Right cardiac atrium (tissue), 5 donors: Measurements from ENCODE around the gene EHMT1. TPM values are rescaled to one million over a fixed set of nuclear protein-coding genes. Genes with fewer than 3 reads are reported as not detected.

Experiments used
- ATAC-seq, 2 donors: fragments of 200-7000 bp; cut with Tn5 transposase; one replicate each; pipeline versions ENCODE4 v1.8.0 to v1.9.1; 2020; ENCODE audit warnings: moderate library complexity in 2 of 2, mild to moderate bottlenecking in 1 of 2
- DNase-seq, 3 donors: peaks; one replicate each; pipeline ENCODE4 v3.0.0-alpha.2; 2020
- H3K27ac ChIP-seq: one replicate; pipeline ENCODE4 v1.5.1; 2013; ENCODE audit warnings: mild to moderate bottlenecking, low read length, control low read depth, moderate library complexity
- H3K27me3 ChIP-seq: one replicate; pipeline ENCODE4 v1.6.1; 2013; ENCODE audit not compliant: control insufficient read depth, insufficient read depth
- H3K4me1 ChIP-seq: one replicate; pipeline ENCODE4 v1.6.1; 2013; ENCODE audit warnings: low read length; ENCODE audit not compliant: control insufficient read depth, insufficient read depth
- H3K4me3 ChIP-seq: one replicate; pipeline ENCODE4 v1.5.1; 2013; ENCODE audit warnings: low read length, control low read depth
- H3K9me3 ChIP-seq: one replicate; pipeline ENCODE4 v1.6.1; 2013; ENCODE audit warnings: low read length; ENCODE audit not compliant: control insufficient read depth
- WGBS: extraction: QIAGEN DNeasy Blood & Tissue Kit; methylation state at CpG from one replicate; pipeline ENCODE4 v1.1.7; 2013; 5-methylcytosine and 5-hydroxymethylcytosine counted together
- intact Hi-C, 4 donors: fragments of 100-400 bp; cut with DNase I; formaldehyde crosslinking; loops; one replicate each; pipeline versions ENCODE4 v1.11.0 to v1.14.0; 2022 to 2023
- polyA plus RNA-seq: library from polyadenylated mRNA; stranded (reverse); fragments of 200-250 nt; gene quantifications from one replicate; pipeline ENCODE4 v1.2.3, GENCODE V29; 2013
- total RNA-seq, 4 donors: library from RNA; stranded (reverse); fragmentation: NEBNext Ultra II Directional; extraction: Animal tissue kit (Norgen Biotek cat#: 25700); gene quantifications; one replicate each; pipeline ENCODE4 v1.2.1, GENCODE V29; 2021
- donor health status: healthy with polysubstance abuse.
- donor health status: DM: no; HTN: yes; CAD: no.
- donor health status: DM: no; HTN: no; CAD: no.
- donor health status: DM: no; HTN: yes; CAD: no; lungs with severe emphysema.
- donor health status: DM: yes; HTN: yes; CAD: no.

EHMT1 gene
- total and polyA plus RNA-seq, 5 donors = 23.3 to 38.6 (median 36.0) TPM

DNA sequence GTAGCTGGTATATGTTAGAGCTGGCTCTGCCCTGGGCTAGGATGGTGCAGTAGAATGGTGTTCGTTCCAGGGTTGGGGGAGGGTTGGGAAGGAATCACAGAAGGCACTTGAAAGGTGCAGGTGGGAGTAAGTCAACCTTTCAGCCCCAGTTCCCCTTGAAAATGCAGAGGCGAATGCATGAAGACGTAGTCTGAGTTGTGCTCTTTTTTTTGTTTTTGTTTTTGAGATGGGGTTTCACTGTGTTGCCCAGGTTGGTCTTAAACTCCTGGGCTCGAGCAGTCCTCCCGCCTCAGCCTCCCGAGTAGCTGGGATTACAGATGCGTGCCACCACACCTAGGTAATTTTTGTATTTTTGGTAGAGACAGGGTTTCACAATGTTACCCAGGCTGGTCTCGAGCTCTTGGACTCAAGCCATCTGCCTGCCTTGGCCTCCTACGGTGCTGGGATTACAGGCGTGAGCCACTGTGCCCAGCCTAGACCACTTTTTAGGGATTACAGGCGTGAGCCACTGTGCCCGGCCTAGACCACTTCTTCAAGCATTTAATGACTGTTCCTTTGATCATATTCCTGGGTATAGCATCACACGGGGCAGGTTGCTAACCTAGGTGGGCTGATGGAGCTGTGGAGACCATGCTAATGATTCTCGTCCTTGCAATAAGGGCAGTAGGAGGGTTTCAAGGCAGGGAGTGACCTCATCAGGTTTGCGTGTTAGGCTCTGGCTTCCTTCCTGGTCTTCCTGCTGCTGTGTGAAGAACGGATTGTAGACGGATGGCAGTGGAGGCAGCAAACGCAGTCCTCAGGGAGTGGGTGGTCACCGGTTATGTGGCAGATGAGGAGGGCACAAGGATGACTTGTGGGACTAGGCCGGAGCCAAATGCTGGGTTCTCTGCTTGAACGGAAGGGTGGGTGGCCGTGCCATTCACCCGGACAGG lies 13.7 kb downstream of the EHMT1 start:
- WGBS = 63% methylated on average over 23 of the region's 23 CpGs
- intact Hi-C loops = no loop called here
- Histone ChIP-seq H3K9me3 (no peaks in the 10 kb centered on the region), H3K27ac (peak overlapping the region; percentile 12), H3K4me1 (peaks cover 15% of the 10 kb centered on the region), H3K27me3 (no peaks in the 10 kb centered on the region), H3K4me3 (no peak overlapping the region)
- DNase-seq (no peak), ATAC-seq (peak; percentile 42 to 68)

DNA sequence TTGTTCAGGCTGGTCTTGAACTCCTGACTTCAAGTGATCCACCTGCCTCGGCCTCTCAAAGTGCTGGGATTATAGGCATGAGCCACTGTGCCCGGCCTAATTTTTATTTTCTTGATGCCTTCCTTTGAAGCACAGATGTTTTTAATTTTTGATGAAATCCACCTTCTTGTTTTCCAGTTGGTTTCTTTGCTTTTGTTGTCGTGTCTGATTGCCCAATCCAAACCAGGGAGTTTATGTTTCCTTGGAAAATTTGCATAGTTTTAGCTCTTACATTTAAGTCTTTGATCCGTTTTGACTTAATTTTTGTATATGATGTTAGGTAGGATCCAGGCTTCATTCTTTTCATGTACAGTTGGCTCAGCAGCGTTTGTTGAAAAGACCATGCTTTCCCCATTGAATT lies 15.2 kb downstream of the EHMT1 start:
- H3K4me3 ChIP-seq = no peak overlapping the region
- DNase-seq (no peak), ATAC-seq (no peak)
- H3K27me3 ChIP-seq = no peaks in the 10 kb centered on the region
- no peaks in the 10 kb centered on the region for H3K9me3 ChIP-seq
- intact Hi-C loops = no loop called here
- WGBS = 88% methylated on average over 5 of the region's 5 CpGs
- peaks cover 13% of the 10 kb centered on the region for H3K4me1 ChIP-seq
- no peak overlapping the region for H3K27ac ChIP-seq

DNA sequence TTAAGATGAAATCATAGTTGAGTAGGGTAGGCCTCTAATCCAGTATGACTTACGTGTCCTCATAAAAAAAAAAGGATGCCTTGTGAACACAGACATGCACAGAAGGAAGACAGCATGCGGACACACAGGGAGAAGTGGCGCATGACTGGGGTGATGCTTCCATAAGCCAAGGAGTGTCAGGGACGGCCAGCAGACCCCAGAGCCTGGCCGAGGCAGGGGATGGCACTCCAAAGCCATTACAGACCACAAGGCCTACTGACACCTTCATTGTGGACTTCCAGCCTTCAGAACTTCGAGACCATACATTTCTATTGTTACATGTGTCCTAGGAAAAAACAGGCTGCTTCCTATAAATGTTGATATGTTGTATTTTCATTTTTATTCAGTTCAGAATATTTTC lies 19.9 kb downstream of the EHMT1 start:
- no peaks in the 10 kb centered on the region for H3K27me3 ChIP-seq
- ATAC-seq (no peak), DNase-seq (no peak)
- no peaks in the 10 kb centered on the region for H3K4me1 ChIP-seq
- H3K27ac ChIP-seq = no peak overlapping the region
- H3K4me3 ChIP-seq = no peak overlapping the region
- no peaks in the 10 kb centered on the region for H3K9me3 ChIP-seq
- 89% methylated on average over 6 of the region's 6 CpGs for WGBS
- intact Hi-C loops = no loop called here

DNA sequence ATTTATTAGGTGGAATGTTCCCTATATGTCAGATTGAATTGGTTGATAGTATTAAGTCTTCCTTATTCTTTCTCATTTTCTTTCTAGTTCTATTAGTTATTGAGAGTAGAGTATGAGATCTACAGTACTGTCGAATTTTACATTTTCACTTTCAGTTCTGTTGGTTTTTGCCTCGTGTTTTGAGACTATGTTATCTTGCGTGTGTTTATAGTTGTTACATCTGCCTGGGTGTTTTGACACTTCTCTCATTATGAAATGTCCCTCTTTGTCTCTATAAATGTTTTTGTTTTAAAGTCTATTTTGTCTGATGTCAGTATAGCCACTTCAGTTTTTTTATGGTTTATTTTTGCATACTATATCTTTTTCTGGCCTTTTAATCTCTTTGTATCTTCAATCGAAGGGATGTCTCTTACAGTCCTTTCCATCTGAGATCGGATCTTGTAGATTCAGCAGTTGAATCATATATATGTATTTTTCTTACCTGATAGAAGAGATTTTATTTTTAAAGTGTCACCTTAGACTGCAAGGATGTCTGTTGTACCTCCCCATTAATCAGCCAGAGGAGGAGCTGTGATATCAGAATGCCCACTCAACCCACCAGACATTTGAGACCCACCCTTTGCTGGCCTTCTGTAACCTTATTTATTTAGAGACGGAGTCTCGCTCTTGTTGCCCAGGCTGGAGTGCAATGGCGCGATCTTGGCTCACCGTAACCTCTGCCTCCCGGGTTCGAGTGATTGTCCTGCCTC lies 20.7 kb downstream of the EHMT1 start:
- no peaks in the 10 kb centered on the region for H3K9me3 ChIP-seq
- H3K27me3 ChIP-seq = no peaks in the 10 kb centered on the region
- ATAC-seq = no peak
- 68% methylated on average over 12 of the region's 12 CpGs for WGBS
- no peak for DNase-seq
- intact Hi-C loops = no loop called here
- H3K4me1 ChIP-seq = no peaks in the 10 kb centered on the region
- H3K4me3 ChIP-seq = no peak overlapping the region
- no peak overlapping the region for H3K27ac ChIP-seq

DNA sequence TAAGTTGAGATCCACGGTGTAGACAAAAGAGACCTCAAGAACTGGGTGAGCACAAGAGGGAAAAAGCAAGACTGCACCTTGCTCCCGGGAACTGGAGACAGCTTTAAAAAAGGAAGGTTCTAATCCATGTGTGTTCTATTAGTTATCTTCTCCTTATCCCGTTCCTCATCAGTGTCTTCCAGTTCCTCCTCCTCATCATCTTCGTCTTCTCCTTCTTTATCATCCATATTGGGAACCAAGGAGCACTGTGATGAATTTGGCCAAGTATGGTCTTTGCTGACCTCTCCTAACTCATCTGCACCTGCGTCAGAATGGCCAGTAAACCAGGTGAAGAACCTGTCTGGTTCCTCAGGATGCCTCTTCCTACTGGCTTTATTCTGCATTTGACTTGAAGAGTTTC lies 22.1 kb downstream of the EHMT1 start:
- H3K27me3 ChIP-seq = no peaks in the 10 kb centered on the region
- no peak overlapping the region for H3K4me3 ChIP-seq
- ATAC-seq (no peak), DNase-seq (no peak)
- intact Hi-C loops = no loop called here
- 91% methylated on average over 5 of the region's 5 CpGs for WGBS
- H3K4me1 ChIP-seq = no peaks in the 10 kb centered on the region
- H3K27ac ChIP-seq = no peak overlapping the region
- H3K9me3 ChIP-seq = no peaks in the 10 kb centered on the region

DNA sequence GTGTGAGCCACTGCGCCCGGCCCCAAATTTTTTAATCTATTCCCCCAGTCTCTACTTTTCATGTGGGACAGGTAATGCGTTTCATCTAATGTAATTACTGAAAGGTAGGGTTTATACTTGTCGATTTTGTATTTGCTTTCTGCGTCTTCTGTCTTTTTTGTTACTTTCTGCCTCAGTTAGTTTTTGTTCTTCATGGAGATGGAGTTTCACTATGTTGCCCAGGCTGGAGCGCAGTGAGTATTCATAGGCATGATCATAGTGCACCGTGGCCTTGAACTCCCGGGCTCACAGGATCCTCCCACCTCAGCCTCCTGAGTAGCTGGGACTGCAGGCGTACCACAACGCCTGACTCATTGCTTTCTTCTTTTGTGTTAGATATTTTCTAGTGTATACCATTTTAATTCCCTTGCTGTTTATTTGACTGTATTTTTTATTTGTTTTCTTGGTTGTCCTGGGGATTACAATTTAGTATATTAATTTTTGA lies 23.4 kb downstream of the EHMT1 start:
- no peaks in the 10 kb centered on the region for H3K27me3 ChIP-seq
- 96% methylated on average over 10 of the region's 10 CpGs for WGBS

DNA sequence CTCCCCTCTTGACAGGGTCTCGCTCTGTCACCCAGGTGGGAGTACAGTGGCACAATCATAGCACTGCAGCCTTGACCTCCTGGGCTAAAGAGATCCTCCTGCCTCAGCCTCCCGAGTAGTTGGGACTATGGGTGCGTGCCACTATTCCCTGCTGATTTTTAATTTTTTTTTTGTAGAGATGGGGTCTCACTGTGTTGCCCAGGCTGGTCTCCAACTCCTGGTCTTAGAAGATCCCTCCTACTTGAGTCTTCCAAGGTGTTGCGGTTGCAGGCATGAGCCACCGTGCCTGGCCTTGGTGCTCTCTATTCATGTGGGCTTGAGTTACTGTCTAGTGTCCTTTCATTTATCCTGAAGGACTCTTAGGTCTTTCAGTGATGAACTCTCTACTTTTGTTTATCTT lies 24.1 kb downstream of the EHMT1 start:
- no peak overlapping the region for H3K4me3 ChIP-seq
- H3K27ac ChIP-seq = no peak overlapping the region
- DNase-seq = no peak
- no peaks in the 10 kb centered on the region for H3K9me3 ChIP-seq
- no peaks in the 10 kb centered on the region for H3K27me3 ChIP-seq
- intact Hi-C loops = no loop called here
- H3K4me1 ChIP-seq = no peaks in the 10 kb centered on the region
- WGBS = 98% methylated on average over 5 of the region's 5 CpGs
- ATAC-seq = no peak

More for the DNA sequence above, 23.4 kb downstream of the EHMT1 start:
- Histone ChIP-seq H3K4me3 (no peak overlapping the region), H3K4me1 (no peaks in the 10 kb centered on the region), H3K9me3 (no peaks in the 10 kb centered on the region), H3K27ac (no peak overlapping the region)
- ATAC-seq (no peak), DNase-seq (no peak)
- intact Hi-C loops = no loop called here

DNA sequence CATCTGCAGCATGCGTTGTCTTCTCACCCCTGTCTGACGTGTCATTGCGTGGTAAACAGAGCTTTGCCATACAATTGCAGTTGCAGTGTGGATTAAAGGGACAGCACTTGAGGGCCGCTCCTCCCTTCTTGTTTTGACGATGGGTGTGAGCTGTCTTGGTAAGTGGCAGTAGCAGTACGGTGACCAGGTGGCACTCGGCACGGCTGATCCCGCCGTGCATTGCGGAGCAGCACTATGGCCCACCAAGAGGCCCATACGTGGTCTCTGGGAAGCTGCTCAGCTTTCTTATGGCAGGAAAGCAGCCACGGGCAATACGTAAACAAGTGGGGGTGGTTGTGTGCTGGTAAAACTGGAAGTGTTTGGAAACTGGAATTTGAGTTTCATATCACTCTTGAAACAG lies 25.1 kb downstream of the EHMT1 start:
- Histone ChIP-seq H3K27ac (no peak overlapping the region), H3K9me3 (no peaks in the 10 kb centered on the region), H3K4me3 (no peak overlapping the region), H3K27me3 (no peaks in the 10 kb centered on the region), H3K4me1 (no peaks in the 10 kb centered on the region)
- DNase-seq (no peak), ATAC-seq (no peak)
- intact Hi-C loops = no loop called here
- WGBS = 90% methylated on average over 14 of the region's 14 CpGs

DNA sequence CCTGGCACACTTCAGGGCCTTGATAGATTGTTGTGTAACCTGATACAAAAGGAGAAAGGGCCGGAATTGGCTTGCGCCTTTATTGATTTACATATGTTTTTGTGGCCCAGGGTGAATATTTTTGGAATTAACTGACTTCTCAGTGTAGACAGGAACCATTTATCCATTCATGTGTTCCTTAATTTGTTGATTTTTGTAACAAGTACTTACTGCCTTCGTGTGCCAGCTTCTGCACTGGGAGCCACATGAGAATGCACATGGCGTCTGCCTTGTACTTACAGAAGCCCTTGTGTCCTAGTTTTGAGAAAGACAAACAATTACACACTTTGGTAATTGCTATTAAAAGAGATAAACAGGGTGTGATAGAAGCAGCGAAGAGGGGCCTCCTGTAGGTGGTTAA lies 26.4 kb downstream of the EHMT1 start:
- WGBS = 91% methylated on average over 5 of the region's 5 CpGs
- DNase-seq (no peak), ATAC-seq (no peak)
- Histone ChIP-seq H3K4me3 (no peak overlapping the region), H3K27ac (no peak overlapping the region), H3K4me1 (no peaks in the 10 kb centered on the region), H3K27me3 (no peaks in the 10 kb centered on the region), H3K9me3 (no peaks in the 10 kb centered on the region)
- intact Hi-C loops = no loop called here

DNA sequence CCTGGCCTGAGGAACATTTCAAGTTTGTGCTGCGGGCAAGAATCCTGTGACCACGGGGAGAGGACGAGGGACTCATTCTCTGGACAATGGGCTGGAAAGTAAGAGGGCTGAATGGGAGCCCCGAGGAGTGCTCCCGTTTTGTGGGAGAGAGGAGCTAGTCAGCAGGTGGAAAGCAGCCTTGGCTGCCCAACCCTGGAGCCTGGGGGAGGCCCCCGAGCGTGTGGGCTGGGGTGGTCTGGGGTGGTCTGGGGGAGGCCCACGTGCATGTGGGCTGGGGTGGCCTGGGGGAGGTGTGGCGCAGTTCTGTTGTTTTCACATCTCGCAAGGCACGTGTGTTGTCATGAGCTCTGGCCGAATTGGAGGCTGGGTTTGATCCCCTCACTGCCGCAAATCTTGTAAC lies 27.5 kb downstream of the EHMT1 start:
- no peak overlapping the region for H3K4me3 ChIP-seq
- DNase-seq (no peak), ATAC-seq (peak in 1 of 2 donors; percentile 24)
- 89% methylated on average over 13 of the region's 13 CpGs for WGBS
- H3K27me3 ChIP-seq = no peaks in the 10 kb centered on the region
- no peak overlapping the region for H3K27ac ChIP-seq
- intact Hi-C loops = no loop called here
- no peaks in the 10 kb centered on the region for H3K9me3 ChIP-seq
- no peaks in the 10 kb centered on the region for H3K4me1 ChIP-seq

DNA sequence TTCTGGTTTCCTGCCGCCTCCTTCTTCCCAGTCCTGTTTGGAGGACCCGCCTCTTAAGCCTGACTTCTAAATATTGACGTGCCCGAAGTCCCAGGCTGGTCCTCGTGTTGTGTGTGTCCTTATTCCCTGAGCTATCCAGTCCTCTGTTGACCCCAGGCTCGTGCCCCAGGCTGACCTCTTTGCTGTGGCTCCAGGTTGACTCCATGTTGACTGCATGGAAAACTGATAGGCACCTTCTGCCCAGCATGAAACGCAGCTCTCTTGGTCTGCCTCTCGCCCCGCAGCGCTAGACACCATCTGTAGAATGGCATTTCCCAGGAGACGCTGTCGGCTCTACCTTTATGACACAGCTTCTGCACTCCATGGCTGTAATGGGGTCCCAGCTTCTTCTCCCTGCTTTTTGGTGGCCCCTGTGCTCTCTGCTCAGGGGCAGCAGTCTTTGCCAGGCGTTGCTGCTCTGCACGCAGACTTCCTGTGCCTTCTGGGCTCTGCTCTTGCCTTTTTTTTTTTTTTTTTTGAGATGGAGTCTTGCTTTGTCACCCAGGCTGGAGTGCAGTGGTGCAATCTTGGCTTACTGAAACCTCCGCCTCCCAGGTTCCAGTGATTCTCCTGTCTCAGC lies 28.4 kb downstream of the EHMT1 start:
- ATAC-seq = no peak
- no peak overlapping the region for H3K27ac ChIP-seq
- WGBS = 77% methylated on average over 15 of the region's 15 CpGs

More for the DNA sequence above, 28.4 kb downstream of the EHMT1 start:
- Histone ChIP-seq H3K4me1 (no peaks in the 10 kb centered on the region), H3K4me3 (no peak overlapping the region), H3K27me3 (no peaks in the 10 kb centered on the region), H3K9me3 (no peaks in the 10 kb centered on the region)
- no peak for DNase-seq
- intact Hi-C loops = no loop called here
